Epithelial cell of proximal tubule (primary cell): ENCODE data around the gene ABLIM2. TPM values are rescaled to one million over a fixed set of nuclear protein-coding genes. Genes with fewer than 3 reads are reported as not detected.

Experiments
- DNase-seq: peaks from one replicate; pipeline ENCODE4 v3.0.0-alpha.2; 2011; ENCODE audit warnings: low read depth
- H3K4me3 ChIP-seq: 2 replicates; pipeline ENCODE4 v1.5.1; 2011; ENCODE audit warnings: low read depth, mild to moderate bottlenecking, low read length
- total RNA-seq: library from RNA; depleted of rRNA; stranded (reverse); fragments of >200 nt; gene quantifications from 2 replicates; pipeline ENCODE4 v1.2.3, GENCODE V29; 2015
- TF ChIP-seq, protein P1 (sequence below): conservative IDR thresholded peaks from 2 replicates; pipeline ENCODE4 v1.5.1; 2012; ENCODE audit warnings: low read depth, mild to moderate bottlenecking, low read length

Gene ABLIM2
- total RNA-seq, 1 donor from 2014 or later = 1.0 TPM

DNA sequence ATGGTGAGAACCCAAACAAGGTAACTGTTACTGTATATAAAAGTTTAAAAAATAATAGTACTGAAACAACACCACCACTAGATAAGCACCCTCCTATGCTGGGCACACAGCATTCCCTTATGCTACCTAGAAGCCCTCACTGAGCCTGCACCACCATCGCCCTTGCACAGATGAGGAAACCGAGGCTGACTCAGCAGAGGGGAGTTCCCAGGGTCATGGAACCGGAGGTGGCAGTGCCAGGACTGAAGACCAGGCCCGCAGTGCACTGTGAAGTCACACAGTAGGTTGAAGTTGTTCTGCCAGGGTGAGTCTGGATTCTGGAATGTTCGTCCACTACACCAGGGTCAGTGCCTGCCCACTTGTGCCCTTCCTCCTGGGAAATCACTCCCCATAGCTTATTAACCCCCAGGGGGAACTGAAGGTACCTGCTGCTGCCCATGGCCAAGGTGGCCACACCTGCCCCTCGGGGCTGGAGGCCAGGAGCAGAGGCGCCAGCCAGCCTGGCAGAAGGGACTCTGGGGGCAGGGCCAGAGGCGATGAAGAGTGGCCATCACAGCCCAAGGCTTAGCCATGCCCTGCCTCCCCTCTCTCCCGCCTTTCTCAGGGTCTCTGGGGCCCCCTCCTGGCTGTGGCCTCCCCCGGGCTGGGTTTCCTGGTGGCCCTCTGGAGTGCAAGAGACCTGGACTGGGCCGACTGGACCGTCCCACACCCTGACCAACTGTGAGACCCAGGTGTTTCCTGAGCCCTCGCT, 15.1 kb upstream of the ABLIM2 start:
- no peak overlapping the region for H3K4me3 ChIP-seq
- TF ChIP-seq, protein P1, sequence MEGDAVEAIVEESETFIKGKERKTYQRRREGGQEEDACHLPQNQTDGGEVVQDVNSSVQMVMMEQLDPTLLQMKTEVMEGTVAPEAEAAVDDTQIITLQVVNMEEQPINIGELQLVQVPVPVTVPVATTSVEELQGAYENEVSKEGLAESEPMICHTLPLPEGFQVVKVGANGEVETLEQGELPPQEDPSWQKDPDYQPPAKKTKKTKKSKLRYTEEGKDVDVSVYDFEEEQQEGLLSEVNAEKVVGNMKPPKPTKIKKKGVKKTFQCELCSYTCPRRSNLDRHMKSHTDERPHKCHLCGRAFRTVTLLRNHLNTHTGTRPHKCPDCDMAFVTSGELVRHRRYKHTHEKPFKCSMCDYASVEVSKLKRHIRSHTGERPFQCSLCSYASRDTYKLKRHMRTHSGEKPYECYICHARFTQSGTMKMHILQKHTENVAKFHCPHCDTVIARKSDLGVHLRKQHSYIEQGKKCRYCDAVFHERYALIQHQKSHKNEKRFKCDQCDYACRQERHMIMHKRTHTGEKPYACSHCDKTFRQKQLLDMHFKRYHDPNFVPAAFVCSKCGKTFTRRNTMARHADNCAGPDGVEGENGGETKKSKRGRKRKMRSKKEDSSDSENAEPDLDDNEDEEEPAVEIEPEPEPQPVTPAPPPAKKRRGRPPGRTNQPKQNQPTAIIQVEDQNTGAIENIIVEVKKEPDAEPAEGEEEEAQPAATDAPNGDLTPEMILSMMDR = no peak
- no peak for DNase-seq

DNA sequence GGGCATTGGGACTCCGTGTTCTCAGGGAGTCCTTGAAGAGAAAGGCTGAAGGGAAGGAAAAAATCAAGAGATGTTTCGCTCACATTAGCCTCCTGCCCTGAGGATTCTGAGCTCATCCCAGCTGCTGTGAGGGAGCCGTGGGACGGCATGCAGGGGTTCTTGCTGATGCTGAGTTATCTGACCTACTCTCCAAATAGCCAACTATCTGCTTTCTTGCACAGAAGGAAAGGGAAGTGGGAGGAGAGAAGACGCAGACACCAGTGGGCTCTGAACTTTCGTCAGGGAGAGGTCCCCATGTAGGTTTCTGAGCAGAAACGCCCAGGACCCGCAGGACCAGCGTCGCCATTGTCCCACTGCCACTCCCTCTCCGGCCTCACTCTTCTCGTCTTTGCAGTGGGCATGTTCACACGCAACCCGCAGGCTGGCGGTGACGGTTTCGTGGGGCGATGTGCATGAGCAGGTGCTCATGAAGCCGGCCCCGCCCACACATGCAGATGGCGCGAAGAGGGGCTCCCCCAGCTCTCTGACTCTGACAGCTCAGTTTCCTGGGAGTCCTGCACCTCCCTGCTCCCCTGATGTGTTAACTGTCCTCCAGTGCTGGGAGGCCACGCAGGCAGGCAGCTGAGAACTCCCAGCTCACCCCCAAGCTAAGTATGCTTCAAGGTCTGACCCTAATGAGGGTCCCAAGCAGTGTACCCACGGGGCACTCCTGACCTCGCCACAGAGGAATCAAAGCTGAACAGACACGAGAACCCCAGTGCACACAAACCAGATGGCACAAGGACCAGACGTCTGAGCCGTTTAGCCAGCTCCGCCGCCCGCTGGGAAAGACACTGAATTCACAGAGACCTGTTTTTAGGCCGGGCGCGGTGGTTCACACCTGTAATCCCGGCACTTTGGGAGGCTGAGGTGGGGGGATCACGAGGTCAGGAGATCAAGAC, 13.6 kb upstream of the ABLIM2 start:
- H3K4me3 ChIP-seq = no peak overlapping the region
- no peak for DNase-seq
- TF ChIP-seq, protein P1 = no peak

DNA sequence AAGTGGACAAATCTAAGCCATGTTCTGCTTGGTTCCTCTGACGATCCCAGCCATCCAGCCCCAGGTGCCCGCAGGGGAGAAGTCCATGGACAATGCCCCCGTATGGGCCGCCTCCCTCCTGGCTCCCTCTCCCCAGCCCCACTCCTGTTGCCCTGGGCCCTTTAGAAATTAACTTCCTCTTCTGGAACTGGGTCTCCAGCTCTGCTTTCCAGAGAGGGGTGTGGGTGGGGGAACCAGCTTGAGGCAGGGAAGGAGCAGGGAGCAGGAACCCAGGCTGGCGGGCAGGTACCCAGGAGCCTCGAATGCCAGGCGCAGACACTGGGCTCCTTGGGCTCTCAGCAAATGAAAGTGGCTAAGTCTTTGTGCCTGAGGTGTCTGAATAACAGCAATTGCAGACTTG, 12.7 kb upstream of the ABLIM2 start:
- H3K4me3 ChIP-seq = no peak overlapping the region
- DNase-seq = no peak
- TF ChIP-seq, protein P1 = no peak

DNA sequence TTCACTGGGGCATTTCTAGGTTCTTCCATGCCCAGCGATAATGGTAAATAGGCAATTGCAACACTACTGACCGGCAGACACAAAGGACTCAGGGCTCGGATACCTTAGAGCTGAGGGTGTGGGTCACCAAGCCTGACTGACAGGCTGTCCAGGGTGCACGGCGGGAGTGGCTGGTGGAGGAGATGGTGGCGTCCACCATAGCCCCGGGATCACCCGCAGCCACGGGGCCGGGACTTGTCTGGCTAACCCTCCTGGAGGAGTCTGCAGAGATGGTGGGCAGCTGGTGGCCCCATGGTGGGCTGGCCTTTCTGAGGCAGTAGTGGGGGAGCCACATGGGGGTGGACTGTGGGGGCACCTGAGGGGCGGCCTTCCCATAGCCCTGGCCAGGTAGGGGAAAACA, 11.7 kb upstream of the ABLIM2 start:
- no peak overlapping the region for H3K4me3 ChIP-seq
- TF ChIP-seq, protein P1 = no peak
- DNase-seq = no peak

DNA sequence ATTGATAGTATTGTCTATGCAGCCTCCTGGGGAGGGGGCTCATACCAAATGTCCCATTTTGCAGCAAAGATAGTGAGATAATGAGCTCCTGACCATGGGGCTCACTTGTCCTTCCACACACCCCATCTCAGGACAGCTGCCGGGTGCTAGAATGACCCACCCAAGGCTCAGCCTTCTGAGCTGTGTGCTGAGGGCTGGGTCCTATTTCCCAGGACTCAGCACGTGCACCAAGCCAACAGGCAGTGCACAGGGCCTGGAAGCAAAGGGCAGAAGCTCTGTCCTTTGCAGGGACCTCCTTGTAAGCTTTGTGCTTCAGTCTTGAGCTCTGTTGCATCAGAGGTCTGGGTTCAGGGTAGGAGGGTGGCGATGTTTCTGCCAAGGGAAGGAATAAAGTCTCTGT, 11.2 kb upstream of the ABLIM2 start:
- no peak overlapping the region for H3K4me3 ChIP-seq
- TF ChIP-seq, protein P1 = no peak
- DNase-seq = no peak

DNA sequence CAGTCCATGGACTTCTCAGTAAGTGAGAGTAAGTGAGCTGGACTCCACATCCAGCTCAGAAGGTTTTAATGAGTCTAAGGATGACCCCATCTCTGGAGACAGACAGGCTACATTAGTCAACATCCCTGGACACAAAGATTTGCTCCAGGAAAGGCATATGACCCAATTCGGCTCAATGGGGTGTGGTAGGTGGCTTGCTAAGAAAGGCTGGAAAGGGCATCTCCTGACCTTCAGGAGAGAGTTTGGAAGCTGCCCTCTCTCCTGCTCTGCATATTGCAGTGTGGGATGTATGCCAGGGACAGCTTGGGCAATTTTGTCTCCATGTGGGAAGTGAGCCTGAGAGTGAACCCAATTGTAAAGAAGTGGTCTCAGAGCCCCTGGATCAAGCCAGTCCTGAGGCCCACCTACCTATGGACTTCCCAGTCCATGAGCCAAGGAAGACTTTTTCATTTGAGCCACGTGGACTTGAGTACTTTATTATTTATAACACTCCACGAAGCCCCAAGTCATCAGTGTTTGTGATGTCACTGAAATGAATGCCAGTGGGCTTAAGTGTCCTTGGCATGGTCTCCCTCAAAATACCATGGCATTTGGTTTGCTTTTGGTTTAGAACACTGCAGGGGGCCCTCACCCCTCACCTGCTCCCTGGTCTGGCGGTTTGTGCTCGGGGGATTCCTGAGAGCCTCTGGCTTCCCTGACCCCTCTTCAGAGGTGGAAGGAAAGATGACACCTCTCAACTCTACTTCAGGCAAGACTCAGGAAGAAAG, 10.4 kb upstream of the ABLIM2 start:
- no peak overlapping the region for H3K4me3 ChIP-seq
- TF ChIP-seq, protein P1 = no peak

More for the DNA sequence above, 10.4 kb upstream of the ABLIM2 start:
- no peak for DNase-seq
